GM23338 (cell line): ENCODE data around the gene ENOX1.

ENCODE experiments used
- CREB1 ChIP-seq: fragments of 250-450 bp; sonication (Bioruptor Pico); IDR thresholded peaks from 2 replicates; pipeline ENCODE4 v1.5.0; 2020; ENCODE audit warnings: low read depth, mild to moderate bottlenecking, moderate library complexity
- CTCF ChIP-seq, 2 experiments: fragments of 200-600 bp in 1 of 2; sonication (generic) in 1 of 2; conservative IDR thresholded peaks; 2 replicates each; pipeline versions ENCODE4 v1.5.1 to v1.6.1; 2016 to 2017; ENCODE audit warnings: antibody characterized with exemption in 2 of 2, low read depth in 2 of 2, mild to moderate bottlenecking in 2 of 2, moderate library complexity in 1 of 2
- EZH2 ChIP-seq: fragments of 200-600 bp; sonication (generic); IDR thresholded peaks from one replicate; pipeline ENCODE4 v1.8.0; 2017; ENCODE audit warnings: antibody characterized with exemption, mild to moderate bottlenecking, low read depth; ENCODE audit not compliant: unreplicated experiment
- EZH2phosphoT487 ChIP-seq: fragments of 200-600 bp; sonication (generic); IDR thresholded peaks from one replicate; pipeline ENCODE4 v1.8.1; 2018; ENCODE audit warnings: antibody characterized with exemption; ENCODE audit not compliant: unreplicated experiment
- JUNB ChIP-seq: IDR thresholded peaks from one replicate; pipeline ENCODE4 v1.6.1; 2016; ENCODE audit warnings: antibody characterized with exemption; ENCODE audit not compliant: unreplicated experiment
- POLR2AphosphoS5 ChIP-seq: IDR thresholded peaks from 2 replicates; pipeline ENCODE4 v1.6.1; 2016; ENCODE audit warnings: antibody characterized with exemption, low read depth
- REST ChIP-seq: IDR thresholded peaks from one replicate; pipeline ENCODE4 v1.6.1; 2018; ENCODE audit warnings: antibody characterized with exemption; ENCODE audit not compliant: unreplicated experiment
- STAT1 ChIP-seq: IDR thresholded peaks from one replicate; pipeline ENCODE4 v1.6.1; 2016; ENCODE audit warnings: antibody characterized with exemption; ENCODE audit not compliant: unreplicated experiment
- ZNF114 ChIP-seq: fragments of 250-450 bp; sonication (Bioruptor Pico); IDR thresholded peaks from 2 replicates; pipeline ENCODE4 v1.5.0; 2020; ENCODE audit warnings: mild to moderate bottlenecking, moderate library complexity
- ZNF331 ChIP-seq: fragments of 250-450 bp; sonication (Bioruptor Pico); IDR thresholded peaks from 2 replicates; pipeline ENCODE4 v1.5.0; 2020; ENCODE audit warnings: low read depth, mild to moderate bottlenecking, moderate library complexity
- TF ChIP-seq, protein P1 (sequence below): IDR thresholded peaks from 2 replicates; pipeline ENCODE4 v1.6.1; 2016; ENCODE audit warnings: antibody characterized with exemption
- TF ChIP-seq, protein P2 (sequence below): fragments of 250-450 bp; sonication (Bioruptor Pico); IDR thresholded peaks from 2 replicates; pipeline ENCODE4 v1.5.0; 2020; ENCODE audit warnings: mild to moderate bottlenecking, moderate library complexity

- TF ChIP-seq CTCF (conservative IDR thresholded peaks at IDR 0.05; ENCODE audit: low read depth in 2 of 2) (no peak), ZNF114 (CRISPR knock-in tag) (no peak), CREB1 (CRISPR knock-in tag) (no peak), EZH2 (no peak), EZH2phosphoT487 (no peak), REST (no peak), POLR2AphosphoS5 (no peak), ZNF331 (CRISPR knock-in tag) (no peak), STAT1 (no peak), JUNB (no peak)
- TF ChIP-seq, protein P1, sequence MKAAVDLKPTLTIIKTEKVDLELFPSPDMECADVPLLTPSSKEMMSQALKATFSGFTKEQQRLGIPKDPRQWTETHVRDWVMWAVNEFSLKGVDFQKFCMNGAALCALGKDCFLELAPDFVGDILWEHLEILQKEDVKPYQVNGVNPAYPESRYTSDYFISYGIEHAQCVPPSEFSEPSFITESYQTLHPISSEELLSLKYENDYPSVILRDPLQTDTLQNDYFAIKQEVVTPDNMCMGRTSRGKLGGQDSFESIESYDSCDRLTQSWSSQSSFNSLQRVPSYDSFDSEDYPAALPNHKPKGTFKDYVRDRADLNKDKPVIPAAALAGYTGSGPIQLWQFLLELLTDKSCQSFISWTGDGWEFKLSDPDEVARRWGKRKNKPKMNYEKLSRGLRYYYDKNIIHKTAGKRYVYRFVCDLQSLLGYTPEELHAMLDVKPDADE, result no peak
- TF ChIP-seq, protein P2, sequence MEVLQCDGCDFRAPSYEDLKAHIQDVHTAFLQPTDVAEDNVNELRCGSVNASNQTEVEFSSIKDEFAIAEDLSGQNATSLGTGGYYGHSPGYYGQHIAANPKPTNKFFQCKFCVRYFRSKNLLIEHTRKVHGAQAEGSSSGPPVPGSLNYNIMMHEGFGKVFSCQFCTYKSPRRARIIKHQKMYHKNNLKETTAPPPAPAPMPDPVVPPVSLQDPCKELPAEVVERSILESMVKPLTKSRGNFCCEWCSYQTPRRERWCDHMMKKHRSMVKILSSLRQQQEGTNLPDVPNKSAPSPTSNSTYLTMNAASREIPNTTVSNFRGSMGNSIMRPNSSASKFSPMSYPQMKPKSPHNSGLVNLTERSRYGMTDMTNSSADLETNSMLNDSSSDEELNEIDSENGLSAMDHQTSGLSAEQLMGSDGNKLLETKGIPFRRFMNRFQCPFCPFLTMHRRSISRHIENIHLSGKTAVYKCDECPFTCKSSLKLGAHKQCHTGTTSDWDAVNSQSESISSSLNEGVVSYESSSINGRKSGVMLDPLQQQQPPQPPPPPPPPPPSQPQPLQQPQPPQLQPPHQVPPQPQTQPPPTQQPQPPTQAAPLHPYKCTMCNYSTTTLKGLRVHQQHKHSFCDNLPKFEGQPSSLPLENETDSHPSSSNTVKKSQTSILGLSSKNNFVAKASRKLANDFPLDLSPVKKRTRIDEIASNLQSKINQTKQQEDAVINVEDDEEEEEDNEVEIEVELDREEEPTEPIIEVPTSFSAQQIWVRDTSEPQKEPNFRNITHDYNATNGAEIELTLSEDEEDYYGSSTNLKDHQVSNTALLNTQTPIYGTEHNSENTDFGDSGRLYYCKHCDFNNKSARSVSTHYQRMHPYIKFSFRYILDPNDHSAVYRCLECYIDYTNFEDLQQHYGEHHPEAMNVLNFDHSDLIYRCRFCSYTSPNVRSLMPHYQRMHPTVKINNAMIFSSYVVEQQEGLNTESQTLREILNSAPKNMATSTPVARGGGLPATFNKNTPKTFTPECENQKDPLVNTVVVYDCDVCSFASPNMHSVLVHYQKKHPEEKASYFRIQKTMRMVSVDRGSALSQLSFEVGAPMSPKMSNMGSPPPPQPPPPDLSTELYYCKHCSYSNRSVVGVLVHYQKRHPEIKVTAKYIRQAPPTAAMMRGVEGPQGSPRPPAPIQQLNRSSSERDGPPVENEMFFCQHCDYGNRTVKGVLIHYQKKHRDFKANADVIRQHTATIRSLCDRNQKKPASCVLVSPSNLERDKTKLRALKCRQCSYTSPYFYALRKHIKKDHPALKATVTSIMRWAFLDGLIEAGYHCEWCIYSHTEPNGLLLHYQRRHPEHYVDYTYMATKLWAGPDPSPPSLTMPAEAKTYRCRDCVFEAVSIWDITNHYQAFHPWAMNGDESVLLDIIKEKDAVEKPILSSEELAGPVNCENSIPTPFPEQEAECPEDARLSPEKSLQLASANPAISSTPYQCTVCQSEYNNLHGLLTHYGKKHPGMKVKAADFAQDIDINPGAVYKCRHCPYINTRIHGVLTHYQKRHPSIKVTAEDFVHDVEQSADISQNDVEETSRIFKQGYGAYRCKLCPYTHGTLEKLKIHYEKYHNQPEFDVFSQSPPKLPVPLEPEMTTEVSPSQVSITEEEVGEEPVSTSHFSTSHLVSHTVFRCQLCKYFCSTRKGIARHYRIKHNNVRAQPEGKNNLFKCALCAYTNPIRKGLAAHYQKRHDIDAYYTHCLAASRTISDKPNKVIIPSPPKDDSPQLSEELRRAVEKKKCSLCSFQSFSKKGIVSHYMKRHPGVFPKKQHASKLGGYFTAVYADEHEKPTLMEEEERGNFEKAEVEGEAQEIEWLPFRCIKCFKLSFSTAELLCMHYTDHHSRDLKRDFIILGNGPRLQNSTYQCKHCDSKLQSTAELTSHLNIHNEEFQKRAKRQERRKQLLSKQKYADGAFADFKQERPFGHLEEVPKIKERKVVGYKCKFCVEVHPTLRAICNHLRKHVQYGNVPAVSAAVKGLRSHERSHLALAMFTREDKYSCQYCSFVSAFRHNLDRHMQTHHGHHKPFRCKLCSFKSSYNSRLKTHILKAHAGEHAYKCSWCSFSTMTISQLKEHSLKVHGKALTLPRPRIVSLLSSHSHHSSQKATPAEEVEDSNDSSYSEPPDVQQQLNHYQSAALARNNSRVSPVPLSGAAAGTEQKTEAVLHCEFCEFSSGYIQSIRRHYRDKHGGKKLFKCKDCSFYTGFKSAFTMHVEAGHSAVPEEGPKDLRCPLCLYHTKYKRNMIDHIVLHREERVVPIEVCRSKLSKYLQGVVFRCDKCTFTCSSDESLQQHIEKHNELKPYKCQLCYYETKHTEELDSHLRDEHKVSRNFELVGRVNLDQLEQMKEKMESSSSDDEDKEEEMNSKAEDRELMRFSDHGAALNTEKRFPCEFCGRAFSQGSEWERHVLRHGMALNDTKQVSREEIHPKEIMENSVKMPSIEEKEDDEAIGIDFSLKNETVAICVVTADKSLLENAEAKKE (CRISPR knock-in tag), result no peak
Measured at GRCh38 chr13:43489233-43489632, 297.5 kb downstream of the ENOX1 start.
